ENCODE measurements around the gene TAF11L2.
"Not testable (repeated sequence)": the region's sequence is repeated elsewhere in the genome, so short reads cannot be mapped to it uniquely, and the experiment has no call there.

The TAF11L2 gene

DNA sequence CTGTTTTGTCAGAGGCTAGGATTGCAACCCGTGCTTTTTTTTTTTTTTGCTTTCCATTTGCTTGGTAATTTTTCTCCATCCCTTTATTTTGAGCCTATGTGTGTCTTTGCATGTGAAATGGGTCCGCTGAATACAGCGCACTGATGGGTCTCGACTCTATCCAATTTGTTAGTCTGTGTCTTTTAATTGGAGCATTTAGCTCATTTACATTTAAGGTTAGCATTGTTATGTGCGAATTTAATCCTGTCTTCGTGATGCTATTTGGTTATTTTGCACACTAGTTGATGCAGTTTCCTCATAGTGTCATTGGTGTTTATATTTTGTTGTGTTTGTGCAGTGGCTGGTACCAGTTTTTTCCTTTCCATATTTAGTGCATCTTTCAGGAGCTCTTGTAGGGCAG lies 36.2 kb upstream of the TAF11L2 start:
- Histone ChIP-seq H3K4me3 (ENCODE audit: low read length) (no peak overlapping the region), H3K4me1 (ENCODE audit: control insufficient read depth, low read length) (no peaks in the 10 kb centered on the region), H3K9me3 (ENCODE audit: control insufficient read depth, insufficient read depth, low read length) (no peaks in the 10 kb centered on the region), H3K27ac (ENCODE audit: low read depth, low read length) (no peak overlapping the region), H3K79me2 (ENCODE audit: control insufficient read depth, low read length) (no peaks in the 10 kb centered on the region), H4K20me1 (ENCODE audit: control insufficient read depth, insufficient read depth, low read depth, low read length) (no peaks in the 10 kb centered on the region), H3F3A (ENCODE audit: control insufficient read depth, insufficient read depth) (no peaks in the 10 kb centered on the region), H3K27me3 (ENCODE audit: control insufficient read depth, low read length) (no peaks in the 10 kb centered on the region), H3K4me2 (ENCODE audit: low read length) (no peak overlapping the region), H3K9me2 (replicated peaks; ENCODE audit: control insufficient read depth, low read length) (no peaks in the 10 kb centered on the region), H3K36me3 (ENCODE audit: control insufficient read depth, low read length) (no peaks in the 10 kb centered on the region)
- no peak for TF ChIP-seq EZH2phosphoT487 (IDR thresholded peaks at IDR 0.05; ENCODE audit: borderline replicate concordance, low read length)
- TF ChIP-seq, protein P1, sequence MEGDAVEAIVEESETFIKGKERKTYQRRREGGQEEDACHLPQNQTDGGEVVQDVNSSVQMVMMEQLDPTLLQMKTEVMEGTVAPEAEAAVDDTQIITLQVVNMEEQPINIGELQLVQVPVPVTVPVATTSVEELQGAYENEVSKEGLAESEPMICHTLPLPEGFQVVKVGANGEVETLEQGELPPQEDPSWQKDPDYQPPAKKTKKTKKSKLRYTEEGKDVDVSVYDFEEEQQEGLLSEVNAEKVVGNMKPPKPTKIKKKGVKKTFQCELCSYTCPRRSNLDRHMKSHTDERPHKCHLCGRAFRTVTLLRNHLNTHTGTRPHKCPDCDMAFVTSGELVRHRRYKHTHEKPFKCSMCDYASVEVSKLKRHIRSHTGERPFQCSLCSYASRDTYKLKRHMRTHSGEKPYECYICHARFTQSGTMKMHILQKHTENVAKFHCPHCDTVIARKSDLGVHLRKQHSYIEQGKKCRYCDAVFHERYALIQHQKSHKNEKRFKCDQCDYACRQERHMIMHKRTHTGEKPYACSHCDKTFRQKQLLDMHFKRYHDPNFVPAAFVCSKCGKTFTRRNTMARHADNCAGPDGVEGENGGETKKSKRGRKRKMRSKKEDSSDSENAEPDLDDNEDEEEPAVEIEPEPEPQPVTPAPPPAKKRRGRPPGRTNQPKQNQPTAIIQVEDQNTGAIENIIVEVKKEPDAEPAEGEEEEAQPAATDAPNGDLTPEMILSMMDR (IDR thresholded peaks at IDR 0.05; ENCODE audit: low read depth, low read length, poor library complexity, severe bottlenecking): no peak

DNA sequence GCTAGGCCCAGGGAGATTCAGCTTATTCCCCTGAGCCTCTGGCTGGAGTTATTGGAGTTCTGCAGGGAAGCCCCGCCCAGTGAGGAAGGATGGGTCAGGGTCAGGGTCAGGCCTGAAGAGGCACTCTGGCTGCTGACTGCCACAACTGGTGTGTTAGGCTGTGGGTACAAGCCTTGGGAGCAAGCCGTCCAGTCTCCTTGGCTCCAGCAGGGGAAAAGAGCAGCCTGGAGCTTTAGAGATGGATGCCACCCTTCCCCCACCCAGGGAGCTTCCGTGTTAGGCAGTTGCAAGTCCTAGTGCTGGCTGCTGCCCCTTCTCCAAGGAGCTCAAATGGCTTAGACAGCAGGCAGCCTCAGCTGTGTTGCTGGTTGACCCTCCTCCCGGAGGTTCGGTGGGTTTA lies 34.4 kb upstream of the TAF11L2 start:
- TF ChIP-seq, protein P1 (IDR thresholded peaks at IDR 0.05; ENCODE audit: low read depth, low read length, poor library complexity, severe bottlenecking): no peak
- TF ChIP-seq EZH2phosphoT487 (IDR thresholded peaks at IDR 0.05; ENCODE audit: borderline replicate concordance, low read length): no peak
- H3K9me2 ChIP-seq (replicated peaks; ENCODE audit: control insufficient read depth, low read length): no peaks in the 10 kb centered on the region
- H3K27ac ChIP-seq (ENCODE audit: low read depth, low read length): no peak overlapping the region
- no peaks in the 10 kb centered on the region for H3K27me3 ChIP-seq (ENCODE audit: control insufficient read depth, low read length)
- no peak overlapping the region for H3K4me2 ChIP-seq (ENCODE audit: low read length)
- no peak overlapping the region for H3K4me3 ChIP-seq (ENCODE audit: low read length)
- H3K79me2 ChIP-seq (ENCODE audit: control insufficient read depth, low read length): no peaks in the 10 kb centered on the region
- H3K36me3 ChIP-seq (ENCODE audit: control insufficient read depth, low read length): no peaks in the 10 kb centered on the region
- H3K4me1 ChIP-seq (ENCODE audit: control insufficient read depth, low read length): no peaks in the 10 kb centered on the region
- no peaks in the 10 kb centered on the region for H3K9me3 ChIP-seq (ENCODE audit: control insufficient read depth, insufficient read depth, low read length)
- H3F3A ChIP-seq (ENCODE audit: control insufficient read depth, insufficient read depth): no peaks in the 10 kb centered on the region
- H4K20me1 ChIP-seq (ENCODE audit: control insufficient read depth, insufficient read depth, low read depth, low read length): no peaks in the 10 kb centered on the region

DNA sequence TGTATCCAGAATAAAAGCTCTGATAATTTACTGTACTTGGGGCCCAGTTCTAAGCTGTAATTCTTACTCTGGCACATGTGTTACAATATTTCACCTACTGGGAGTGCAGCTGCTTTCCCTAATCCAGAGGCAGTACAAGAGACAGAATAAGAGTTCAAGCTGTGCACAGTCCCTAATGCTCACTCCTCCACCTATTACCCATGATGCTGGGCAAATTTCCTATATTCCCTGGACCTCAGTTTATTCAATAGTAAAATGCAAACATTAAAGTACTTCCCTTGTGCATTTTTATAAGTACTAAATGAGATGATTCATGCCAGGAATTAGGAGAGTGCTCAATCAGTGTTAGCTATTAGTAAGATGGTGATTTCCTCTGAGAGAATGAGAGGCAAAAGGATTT lies 28.0 kb upstream of the TAF11L2 start:
- Histone ChIP-seq H3K9me3 (ENCODE audit: control insufficient read depth, insufficient read depth, low read length) (no peaks in the 10 kb centered on the region), H4K20me1 (ENCODE audit: control insufficient read depth, insufficient read depth, low read depth, low read length) (no peaks in the 10 kb centered on the region), H3F3A (ENCODE audit: control insufficient read depth, insufficient read depth) (no peaks in the 10 kb centered on the region), H3K36me3 (ENCODE audit: control insufficient read depth, low read length) (no peaks in the 10 kb centered on the region), H3K79me2 (ENCODE audit: control insufficient read depth, low read length) (no peaks in the 10 kb centered on the region), H3K9me2 (replicated peaks; ENCODE audit: control insufficient read depth, low read length) (no peaks in the 10 kb centered on the region), H3K4me3 (ENCODE audit: low read length) (no peak overlapping the region), H3K4me1 (ENCODE audit: control insufficient read depth, low read length) (peaks cover 7% of the 10 kb centered on the region), H3K4me2 (ENCODE audit: low read length) (no peak overlapping the region), H3K27me3 (ENCODE audit: control insufficient read depth, low read length) (no peaks in the 10 kb centered on the region), H3K27ac (ENCODE audit: low read depth, low read length) (no peak overlapping the region)
- no peak for TF ChIP-seq EZH2phosphoT487 (IDR thresholded peaks at IDR 0.05; ENCODE audit: borderline replicate concordance, low read length)
- TF ChIP-seq, protein P1 (IDR thresholded peaks at IDR 0.05; ENCODE audit: low read depth, low read length, poor library complexity, severe bottlenecking): no peak

DNA sequence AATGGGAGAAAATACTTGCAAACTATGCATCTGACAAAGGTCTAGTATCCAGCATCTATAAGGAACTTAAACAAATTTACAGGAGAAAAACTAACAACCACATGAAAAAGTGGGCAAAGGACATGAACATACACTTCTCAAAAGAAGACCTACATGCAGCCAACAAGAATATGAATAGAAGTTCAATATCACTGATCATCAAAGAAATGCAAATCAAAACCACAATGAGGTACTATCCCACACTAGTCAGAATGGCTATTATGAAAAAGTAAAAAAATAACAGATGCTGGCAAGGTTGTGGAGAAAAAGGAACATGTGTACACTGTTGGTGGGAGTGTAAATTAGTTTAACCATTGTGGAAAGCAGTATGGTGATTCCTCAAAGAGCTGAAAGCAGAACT lies 23.0 kb upstream of the TAF11L2 start:
- not testable (repeated sequence) for H3K79me2 ChIP-seq (ENCODE audit: control insufficient read depth, low read length); H3K27ac ChIP-seq (ENCODE audit: low read depth, low read length); H3K4me3 ChIP-seq (ENCODE audit: low read length); H4K20me1 ChIP-seq (ENCODE audit: control insufficient read depth, insufficient read depth, low read depth, low read length); H3K9me3 ChIP-seq (ENCODE audit: control insufficient read depth, insufficient read depth, low read length); H3F3A ChIP-seq (ENCODE audit: control insufficient read depth, insufficient read depth); H3K27me3 ChIP-seq (ENCODE audit: control insufficient read depth, low read length); H3K4me2 ChIP-seq (ENCODE audit: low read length); H3K36me3 ChIP-seq (ENCODE audit: control insufficient read depth, low read length); H3K9me2 ChIP-seq (replicated peaks; ENCODE audit: control insufficient read depth, low read length)
- peaks cover 24% of the 10 kb centered on the region for H3K4me1 ChIP-seq (ENCODE audit: control insufficient read depth, low read length)
